Measurements from ENCODE around the gene GLYAT.

The GLYAT gene

GRCh38 chr11:58676563-58677135 is 55.1 kb downstream of the GLYAT start:
- no peak for DNase-seq

GRCh38 chr11:58675334-58676155 is 56.2 kb downstream of the GLYAT start:
- peak; percentile 65 for DNase-seq

- no peak for DNase-seq
Measured at GRCh38 chr11:58674609-58675008, 57.1 kb downstream of the GLYAT start.

GRCh38 chr11:58671983-58672633 is 59.6 kb downstream of the GLYAT start:
- no peak for DNase-seq

GRCh38 chr11:58659910-58660570 is 71.7 kb downstream of the GLYAT start:
- no peak for DNase-seq

GRCh38 chr11:58659404-58659803 is 72.3 kb downstream of the GLYAT start:
- DNase-seq: no peak

All from NCI-H345 (cell line).